GM12878 (cell line): ENCODE measurements around the gene PLXNA4. TPM values are rescaled to one million over a fixed set of nuclear protein-coding genes. Genes with fewer than 3 reads are reported as not detected.

Source experiments
- ATAC-seq: fragments of 200-7000 bp; cut with Tn5 transposase; 3 replicates; pipeline ENCODE4 v1.9.1; 2020; ENCODE audit warnings: mild to moderate bottlenecking, moderate library complexity
- BruUV-seq: library from RNA; stranded (reverse); fragments of 400-500 nt; replicated peaks from 2 replicates; lab custom pipeline; 2021; lab: Mats Ljungman, UMichigan
- CTCF ChIA-PET: fragments of 300-600 bp; sonication (Branson Sonifier 250); formaldehyde crosslinking; extraction: SDS; loops from one replicate; lab custom pipeline; 2021; ENCODE audit warnings: inconsistent platforms; lab: Yijun Ruan, JAX
- POLR2A ChIA-PET: fragments of 350-600 bp; formaldehyde crosslinking; extraction: SDS; loops from one replicate; lab custom pipeline; 2021; ENCODE audit warnings: inconsistent platforms; lab: Charles Lee
- RAD21 ChIA-PET: fragments of 300-600 bp; sonication (Branson Sonifier 250); formaldehyde crosslinking; loops from one replicate; lab custom pipeline; 2023; ENCODE audit warnings: antibody characterized with exemption; ENCODE audit not compliant: unreplicated experiment; lab: Charles Lee
- SMC1A ChIA-PET: fragments of 300-600 bp; sonication (Branson Sonifier 250); formaldehyde crosslinking; loops from one replicate; lab custom pipeline; 2023; ENCODE audit not compliant: unreplicated experiment, uncharacterized antibody; lab: Charles Lee
- DNase-seq: peaks from one replicate; pipeline ENCODE4 v3.0.0-alpha.2; 2011; ENCODE audit warnings: low read depth, low spot score
- FAIRE-seq: peaks from 3 replicates; lab custom pipeline; 2011; peaks lifted over from hg19 to GRCh38; lab: Jason Lieb, UNC
- H2AFZ ChIP-seq: 2 replicates; pipeline ENCODE4 v1.6.0; 2011; ENCODE audit warnings: low read depth, low read length, control low read depth; ENCODE audit not compliant: control insufficient read depth
- H3K27ac ChIP-seq: 2 replicates; pipeline ENCODE4 v1.5.1; 2011; ENCODE audit warnings: control low read depth; ENCODE audit not compliant: control insufficient read depth, insufficient read depth
- H3K27me3 ChIP-seq, 2 experiments: replicated peaks in 1 of 2; 2 replicates each; pipeline versions ENCODE4 v1.6.0 to v1.6.1; 2011; ENCODE audit warnings: low read length in 1 of 2; ENCODE audit not compliant: control insufficient read depth in 2 of 2, insufficient read depth in 2 of 2
- H3K36me3 ChIP-seq, 2 experiments: 2 replicates each; pipeline ENCODE4 v1.5.1; 2011; ENCODE audit warnings: low read length in 1 of 2; ENCODE audit not compliant: control insufficient read depth in 2 of 2, insufficient read depth in 2 of 2
- H3K4me1 ChIP-seq: 2 replicates; pipeline ENCODE4 v1.6.1; 2011; ENCODE audit warnings: mild to moderate bottlenecking, low read length, moderate library complexity, mixed read lengths; ENCODE audit not compliant: control insufficient read depth, insufficient read depth
- H3K4me2 ChIP-seq: 2 replicates; pipeline ENCODE4 v1.6.0; 2011; ENCODE audit warnings: control low read depth; ENCODE audit not compliant: control insufficient read depth, insufficient read depth
- H3K4me3 ChIP-seq: fragments of 200-600 bp; sonication (generic); 2 replicates; pipeline ENCODE4 v1.5.1; 2016
- H3K79me2 ChIP-seq: 2 replicates; pipeline ENCODE4 v1.6.0; 2011; ENCODE audit warnings: low read length; ENCODE audit not compliant: control insufficient read depth, insufficient read depth
- H3K9ac ChIP-seq: 2 replicates; pipeline ENCODE4 v1.8.0; 2011; ENCODE audit warnings: low read length, control low read depth, mixed read lengths; ENCODE audit not compliant: control insufficient read depth, insufficient read depth
- H3K9me3 ChIP-seq: replicated peaks from 3 replicates; pipeline ENCODE4 v1.5.1; 2011; ENCODE audit warnings: mild to moderate bottlenecking, low read length; ENCODE audit not compliant: control insufficient read depth, insufficient read depth
- H4K20me1 ChIP-seq: 2 replicates; pipeline ENCODE4 v1.6.0; 2011; ENCODE audit not compliant: control insufficient read depth, insufficient read depth
- ATF2 ChIP-seq: IDR thresholded peaks from 2 replicates; pipeline ENCODE4 v1.6.1; 2012; ENCODE audit warnings: low read length, inconsistent platforms
- EZH2 ChIP-seq: IDR thresholded peaks from 2 replicates; pipeline ENCODE4 v1.6.1; 2012; ENCODE audit warnings: low read depth, mild to moderate bottlenecking, control low read depth, inconsistent platforms, low read length, borderline replicate concordance; ENCODE audit not compliant: control insufficient read depth
- JUNB ChIP-seq: IDR thresholded peaks from 2 replicates; pipeline ENCODE4 v1.6.1; 2016; ENCODE audit warnings: antibody characterized with exemption, mild to moderate bottlenecking
- MLLT1 ChIP-seq: fragments of 450-650 bp; IDR thresholded peaks from 2 replicates; pipeline ENCODE4 v1.6.1; 2016; ENCODE audit warnings: mild to moderate bottlenecking
- SRF ChIP-seq, 2 experiments: IDR thresholded peaks; 2 replicates each; pipeline ENCODE4 v1.6.1; 2011; ENCODE audit warnings: low read depth in 2 of 2, low read length in 2 of 2, mild to moderate bottlenecking in 1 of 2, moderate library complexity in 1 of 2
- USF1 ChIP-seq: IDR thresholded peaks from 2 replicates; pipeline ENCODE4 v1.6.1; 2011; ENCODE audit warnings: borderline replicate concordance, low read depth, mild to moderate bottlenecking, moderate library complexity, mixed read lengths, low read length; ENCODE audit not compliant: insufficient read depth; ENCODE audit errors: extremely low read length
- WGBS: methylation state at CpG from one replicate; pipeline ENCODE4 v1.1.6; 2016; ENCODE audit warnings: low lambda C conversion rate; ENCODE audit not compliant: insufficient replicate concordance, insufficient coverage; ENCODE audit errors: missing lambda C conversion rate; 5-methylcytosine and 5-hydroxymethylcytosine counted together
- in situ Hi-C: fragments of 300-500 bp; cut with MboI; formaldehyde crosslinking; loops from 9 replicates; pipeline ENCODE4 v1.14.3; 2018; ENCODE audit warnings: mixed read lengths
- intact Hi-C: fragments of 100-400 bp; cut with micrococcal nuclease; formaldehyde crosslinking; loops from one replicate; pipeline ENCODE4 v1.14.2; 2022; ENCODE audit not compliant: unreplicated experiment
- polyA plus RNA-seq, 11 experiments: library from polyadenylated mRNA; depleted of rRNA in 4 of 11; unstranded in 6 of 11; stranded (reverse) in 5 of 11; fragments of >200 nt; fragmentation: Nextera tagmentation in 4 of 11; fragmentation: Illumina TruSeq in 1 of 11; extraction: Ambion mirVana in 4 of 11; extraction: Trizol in 1 of 11; gene quantifications; 1 replicate in 1 of 11; 2 replicates in 10 of 11; pipeline versions ENCODE4 v1.2.1 to v1.2.3, GENCODE V29; 2011 to 2016; ENCODE audit warnings: inconsistent platforms in 2 of 11, missing spikeins in 2 of 11, low read depth in 1 of 11
- total RNA-seq, 4 experiments: library from RNA; depleted of rRNA in 3 of 4; stranded (reverse); fragments of >200 nt in 3 of 4; fragmentation: Illumina TruSeq in 1 of 4; extraction: Trizol in 1 of 4; gene quantifications; 2 replicates each; pipeline versions ENCODE4 v1.2.1 to v1.2.3, GENCODE V29; 2013 to 2021

PLXNA4 gene
- total and polyA plus RNA-seq, 10 of the 15 experiments (the other 5 are each of a cell fraction or from before 2014, with no cell fraction given), result 0.03 TPM; not detected in 9

GRCh38 chr7:132251327-132251659 lies 325.0 kb downstream of the PLXNA4 start:
- no peak overlapping the region for H3K4me3 ChIP-seq
- intact Hi-C loops, result loop anchor here (10.0 kb wide), 1 partner anchor 556 kb away; no protein-coding TSS in a partner anchor
- no TSS peak for BruUV-seq
- ChIA-PET RAD21 (interaction anchor here (0.7 kb wide), 1 partner anchor 306 kb away, joined by 4 read pairs; no protein-coding TSS in a partner anchor), POLR2A (no interaction called here), SMC1A (no interaction called here), CTCF (interaction anchor here (0.7 to 1.1 kb wide), 3 partner anchors 358 to 562 kb away, joined by 3 read pairs; no protein-coding TSS in a partner anchor)
- no peak overlapping the region for H2AFZ ChIP-seq
- no peak for FAIRE-seq
- H3K9ac ChIP-seq, result no peak overlapping the region
- H3K4me2 ChIP-seq, result no peak overlapping the region
- in situ Hi-C loops, result no loop called here
- no peaks in the 10 kb centered on the region for H3K79me2 ChIP-seq
- 8% methylated on average over 5 of the region's 5 CpGs for WGBS
- no peaks in the 10 kb centered on the region; a peak in 1 of 4 replicates for H3K27me3 ChIP-seq
- no peak overlapping the region for H3K27ac ChIP-seq
- no peak for DNase-seq
- H3K4me1 ChIP-seq, result no peaks in the 10 kb centered on the region
- TF ChIP-seq SRF (IDR thresholded peaks at IDR 0.05; ENCODE audit: low read depth in 2 of 2, low read length in 2 of 2), result no peak
- no peak for TF ChIP-seq USF1
- TF ChIP-seq ATF2, result no peak
- no peak for TF ChIP-seq EZH2
- no peak for TF ChIP-seq MLLT1
- TF ChIP-seq JUNB, result no peak
- no peaks in the 10 kb centered on the region for H3K9me3 ChIP-seq
- H3K36me3 ChIP-seq, result no peaks in the 10 kb centered on the region
- no peak for ATAC-seq
- H4K20me1 ChIP-seq, result no peaks in the 10 kb centered on the region
